ENCODE results near the gene DNAJC17.
A peak's percentile ranks its signal among the peaks of the same experiment; 100 is the strongest.

Gene DNAJC17

GRCh38 chr15:40751745-40752144 is 55.5 kb downstream of the DNAJC17 start:
- ATAC-seq, result no peak
- Mint-ChIP-seq H3K36me3 (peaks cover 57% of the 10 kb centered on the region), H3K27ac (no peak overlapping the region), H3K9me3 (no peaks in the 10 kb centered on the region), H3K4me1 (peaks cover 37% of the 10 kb centered on the region), H3K4me3 (no peak overlapping the region)
- no peak for DNase-seq (ENCODE audit: low spot score in 2 of 2)

DNA sequence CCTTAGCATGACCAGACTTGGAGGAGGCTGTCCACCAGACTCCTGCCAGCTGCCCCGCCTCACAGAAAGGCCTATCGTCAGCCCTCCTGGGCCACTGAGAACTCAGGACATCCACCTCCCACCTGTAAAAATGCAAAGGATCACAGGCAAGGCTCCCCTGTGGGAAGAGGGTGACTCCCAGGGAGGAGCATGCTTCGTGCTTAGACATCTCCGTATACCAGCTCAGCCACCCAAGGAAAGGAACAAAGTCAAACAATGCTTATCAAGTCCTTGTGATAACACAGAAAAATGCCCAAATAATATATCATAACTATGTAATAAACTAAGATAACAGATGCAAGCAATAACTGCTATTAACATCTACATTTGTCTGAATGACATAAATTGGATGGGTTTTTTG is 56.4 kb downstream of the DNAJC17 start:
- ATAC-seq, result no peak
- peaks cover 34% of the 10 kb centered on the region for H3K4me1 Mint-ChIP-seq
- H3K4me3 Mint-ChIP-seq, result no peak overlapping the region
- H3K9me3 Mint-ChIP-seq, result no peaks in the 10 kb centered on the region
- no peak overlapping the region for H3K27ac Mint-ChIP-seq
- no peak for DNase-seq (ENCODE audit: low spot score in 2 of 2)
- peaks cover 57% of the 10 kb centered on the region for H3K36me3 Mint-ChIP-seq

DNA sequence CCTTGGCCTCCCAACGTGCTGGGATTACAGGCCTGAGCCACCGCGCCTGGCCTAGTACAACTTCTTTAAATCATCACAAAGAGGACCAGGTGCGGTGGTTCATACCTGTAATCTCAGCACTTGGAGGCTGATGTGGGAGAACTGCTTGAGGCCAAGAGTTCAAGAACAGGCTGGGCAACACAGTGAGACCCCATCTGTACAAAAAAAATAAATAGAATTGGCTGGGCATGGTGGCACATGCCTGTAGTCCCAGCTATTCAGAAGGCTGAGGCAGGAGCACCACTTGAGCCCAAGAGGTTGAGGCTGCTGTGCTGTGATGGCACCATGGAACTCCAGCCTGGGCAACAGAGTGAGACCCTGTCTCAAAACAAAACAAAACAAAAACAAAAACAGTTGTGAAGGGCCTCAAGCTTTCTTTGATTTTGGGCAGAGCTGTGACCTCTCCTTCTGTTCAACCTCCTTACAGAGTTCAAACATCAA is 58.1 kb downstream of the DNAJC17 start:
- Mint-ChIP-seq H3K4me3 (no peak overlapping the region), H3K9me3 (no peaks in the 10 kb centered on the region), H3K27ac (no peak overlapping the region), H3K36me3 (peaks cover 54% of the 10 kb centered on the region), H3K4me1 (peaks cover 40% of the 10 kb centered on the region)
- DNase-seq (ENCODE audit: low spot score in 2 of 2) (no peak), ATAC-seq (no peak)

GRCh38 chr15:40747685-40748631 is 59.3 kb downstream of the DNAJC17 start:
- peaks cover 56% of the 10 kb centered on the region for H3K36me3 Mint-ChIP-seq
- no peak overlapping the region for H3K4me3 Mint-ChIP-seq
- DNase-seq (ENCODE audit: low spot score in 2 of 2), result no peak
- peak overlapping the region; percentile 24 for H3K27ac Mint-ChIP-seq
- ATAC-seq, result no peak
- peaks cover 37% of the 10 kb centered on the region for H3K4me1 Mint-ChIP-seq
- no peaks in the 10 kb centered on the region for H3K9me3 Mint-ChIP-seq

DNA sequence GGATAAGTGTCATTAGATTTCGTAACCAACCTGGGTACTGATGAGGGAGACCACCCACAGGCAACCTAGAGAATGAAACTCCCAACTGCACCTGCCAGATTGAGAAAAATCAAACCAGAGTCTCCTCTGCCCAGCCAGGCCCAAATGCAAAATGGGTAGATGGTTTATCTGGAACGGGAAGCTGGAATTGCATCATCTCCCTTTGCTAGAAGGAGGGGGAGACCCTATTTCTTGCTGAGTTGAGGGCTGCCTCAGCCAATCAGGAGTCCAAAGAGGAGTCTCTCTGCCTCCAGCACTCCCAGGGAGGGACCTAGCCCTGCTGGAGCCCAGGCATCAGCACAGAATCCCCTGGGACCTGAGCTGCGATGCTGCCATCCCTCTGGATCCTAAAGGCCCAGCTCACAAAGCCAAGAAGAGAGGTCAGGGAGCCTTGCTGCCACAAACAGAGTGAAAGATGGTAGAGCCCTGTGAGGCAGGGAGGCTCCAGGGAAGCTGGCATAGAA is 60.3 kb downstream of the DNAJC17 start:
- Mint-ChIP-seq H3K27ac (peak overlapping the region; percentile 24), H3K9me3 (no peaks in the 10 kb centered on the region), H3K4me1 (peaks cover 34% of the 10 kb centered on the region), H3K36me3 (peaks cover 58% of the 10 kb centered on the region), H3K4me3 (no peak overlapping the region)
- no peak for DNase-seq (ENCODE audit: low spot score in 2 of 2)
- ATAC-seq, result no peak

DNA sequence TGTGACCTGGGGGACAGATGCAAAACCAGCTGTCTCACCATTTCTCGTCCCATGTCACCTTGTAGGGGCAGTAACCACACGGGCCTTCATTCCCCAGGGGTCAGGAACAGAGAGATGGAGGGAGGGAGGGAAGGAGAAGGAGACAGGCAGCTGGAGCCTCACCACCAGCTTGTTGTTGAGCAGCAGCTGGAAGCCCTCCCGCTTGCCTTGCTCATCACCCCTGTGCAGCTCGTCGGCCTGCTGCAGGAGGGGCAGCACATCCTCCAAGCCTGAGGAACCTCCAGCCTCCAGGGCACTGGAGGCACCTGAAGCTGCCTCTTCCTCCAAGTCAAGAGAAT is 62.5 kb downstream of the DNAJC17 start:
- Mint-ChIP-seq H3K4me1 (peaks cover 33% of the 10 kb centered on the region), H3K27ac (peak overlapping the region; percentile 24), H3K36me3 (peaks cover 59% of the 10 kb centered on the region)

GRCh38 chr15:40743921-40744814 is 63.1 kb downstream of the DNAJC17 start:
- Mint-ChIP-seq H3K36me3 (peaks cover 59% of the 10 kb centered on the region), H3K4me1 (peaks cover 33% of the 10 kb centered on the region), H3K4me3 (peak overlapping the region; percentile 57), H3K9me3 (no peaks in the 10 kb centered on the region), H3K27ac (peak overlapping the region; percentile 93)
- DNase-seq (ENCODE audit: low spot score in 2 of 2), result peak; percentile 56 to 85
- ATAC-seq, result peak; percentile 99

More for the DNA sequence above, 62.5 kb downstream of the DNAJC17 start:
- ATAC-seq, result no peak
- no peak overlapping the region for H3K4me3 Mint-ChIP-seq
- no peak for DNase-seq (ENCODE audit: low spot score in 2 of 2)
- H3K9me3 Mint-ChIP-seq, result no peaks in the 10 kb centered on the region

DNA sequence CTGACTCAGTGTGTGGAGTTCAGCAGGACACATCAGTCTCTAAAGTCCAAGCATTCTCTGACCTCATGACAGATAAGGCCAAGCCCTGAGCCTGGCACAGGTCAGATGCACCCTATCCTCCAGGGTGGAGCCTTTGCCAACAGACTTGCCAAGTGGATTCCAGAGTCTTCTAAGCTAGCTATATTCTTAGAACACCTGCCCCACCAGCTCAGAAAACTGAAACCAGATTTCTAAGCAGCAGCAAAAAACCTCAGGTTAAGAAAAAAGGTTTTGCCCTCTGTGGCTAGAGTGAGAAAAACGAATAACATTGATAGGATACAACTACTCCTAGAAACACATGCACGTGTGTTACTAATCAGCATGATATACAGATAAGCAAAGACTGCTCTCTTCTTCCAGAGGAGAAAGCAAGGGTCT is 63.8 kb downstream of the DNAJC17 start:
- peaks cover 33% of the 10 kb centered on the region for H3K4me1 Mint-ChIP-seq
- DNase-seq (ENCODE audit: low spot score in 2 of 2) (no peak), ATAC-seq (peak; percentile 49)
- H3K9me3 Mint-ChIP-seq, result no peaks in the 10 kb centered on the region
- peak overlapping the region; percentile 57 for H3K4me3 Mint-ChIP-seq
- H3K36me3 Mint-ChIP-seq, result peaks cover 64% of the 10 kb centered on the region
- H3K27ac Mint-ChIP-seq, result peak overlapping the region; percentile 93

- H3K4me3 Mint-ChIP-seq, result no peak overlapping the region
- no peak for ATAC-seq
- DNase-seq (ENCODE audit: low spot score in 2 of 2), result no peak
- H3K36me3 Mint-ChIP-seq, result peaks cover 87% of the 10 kb centered on the region
- no peaks in the 10 kb centered on the region for H3K9me3 Mint-ChIP-seq
- H3K4me1 Mint-ChIP-seq, result peaks cover 23% of the 10 kb centered on the region
- peak overlapping the region; percentile 52 for H3K27ac Mint-ChIP-seq
Observed at GRCh38 chr15:40739854-40740253, 67.4 kb downstream of the DNAJC17 start.

- ATAC-seq, result no peak
- Mint-ChIP-seq H3K27ac (peak overlapping the region; percentile 52), H3K9me3 (no peaks in the 10 kb centered on the region), H3K4me1 (peaks cover 15% of the 10 kb centered on the region), H3K36me3 (peaks cover 93% of the 10 kb centered on the region), H3K4me3 (no peak overlapping the region)
- no peak for DNase-seq (ENCODE audit: low spot score in 2 of 2)
Observed at GRCh38 chr15:40739047-40739446, 68.2 kb downstream of the DNAJC17 start.

DNA sequence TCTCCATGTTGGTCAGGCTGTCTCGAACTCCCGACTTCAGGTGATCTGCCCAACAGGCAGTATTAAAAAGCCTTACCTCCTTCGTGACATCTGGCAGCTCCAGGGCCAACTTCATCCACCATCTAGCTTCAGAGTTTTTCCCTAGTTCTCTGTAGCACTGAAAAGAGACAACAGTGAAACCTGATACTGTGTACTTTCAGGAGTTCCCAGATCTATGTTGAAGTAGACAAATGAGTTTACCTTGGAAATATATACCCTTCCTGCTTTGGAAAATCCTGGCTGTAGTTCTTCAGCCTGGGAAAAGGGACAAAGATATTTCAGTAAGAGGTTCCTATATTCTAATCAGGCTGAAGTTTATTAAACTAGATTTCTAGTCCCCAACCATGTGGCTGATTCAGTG is 70.2 kb downstream of the DNAJC17 start:
- Mint-ChIP-seq H3K4me3 (no peak overlapping the region), H3K36me3 (peaks cover 98% of the 10 kb centered on the region)

DNA sequence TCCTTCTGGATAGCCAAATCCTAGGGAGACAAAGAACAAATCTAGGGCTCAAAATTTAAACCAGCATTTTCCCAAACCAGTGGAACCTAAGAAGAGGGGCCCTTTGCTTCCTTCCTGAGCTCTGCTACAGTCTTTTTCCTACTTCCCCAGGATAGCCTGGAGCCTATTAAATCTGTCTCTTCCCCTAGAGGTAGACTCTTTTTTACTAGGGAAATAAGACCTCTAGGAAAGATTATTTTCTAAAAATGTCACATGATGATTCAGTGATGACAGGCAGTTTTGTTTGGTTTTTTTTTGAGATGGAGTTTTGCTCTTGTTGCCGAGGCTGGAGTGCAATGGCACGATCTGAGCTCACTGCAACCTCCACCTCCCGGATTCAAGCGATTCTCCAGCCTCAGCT is 70.7 kb downstream of the DNAJC17 start:
- H3K4me3 Mint-ChIP-seq, result no peak overlapping the region
- DNase-seq (ENCODE audit: low spot score in 2 of 2), result no peak
- no peaks in the 10 kb centered on the region for H3K9me3 Mint-ChIP-seq
- H3K36me3 Mint-ChIP-seq, result peaks cover 98% of the 10 kb centered on the region
- H3K4me1 Mint-ChIP-seq, result no peaks in the 10 kb centered on the region
- H3K27ac Mint-ChIP-seq, result no peak overlapping the region
- ATAC-seq, result no peak

More for the DNA sequence above, 70.2 kb downstream of the DNAJC17 start:
- no peak for DNase-seq (ENCODE audit: low spot score in 2 of 2)
- ATAC-seq, result no peak
- Mint-ChIP-seq H3K4me1 (no peaks in the 10 kb centered on the region), H3K27ac (no peak overlapping the region), H3K9me3 (no peaks in the 10 kb centered on the region)

DNA sequence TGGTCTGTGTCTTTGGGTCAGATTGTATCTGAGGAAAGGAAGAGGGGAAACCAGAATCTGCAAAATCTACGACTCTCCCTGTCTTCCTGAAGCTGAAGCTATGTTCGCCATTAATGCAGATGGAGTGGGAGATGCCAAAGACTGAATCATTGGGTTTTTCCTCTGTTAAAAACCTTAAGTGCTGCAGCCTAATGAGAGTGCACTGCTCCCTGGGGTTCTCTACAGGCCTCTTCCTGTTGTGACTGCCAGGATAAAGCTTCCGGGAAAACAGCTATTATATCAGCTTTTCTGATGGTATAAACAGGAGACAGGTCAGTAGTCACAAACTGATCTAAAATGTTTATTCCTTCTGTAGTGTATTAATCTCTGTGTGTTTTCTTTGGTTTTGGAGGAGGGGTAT is 76.2 kb downstream of the DNAJC17 start:
- H3K36me3 Mint-ChIP-seq, result peaks cover 93% of the 10 kb centered on the region
- no peak overlapping the region for H3K4me3 Mint-ChIP-seq
- H3K27ac Mint-ChIP-seq, result no peak overlapping the region
- H3K9me3 Mint-ChIP-seq, result no peaks in the 10 kb centered on the region
- DNase-seq (ENCODE audit: low spot score in 2 of 2) (no peak), ATAC-seq (no peak)
- H3K4me1 Mint-ChIP-seq, result no peaks in the 10 kb centered on the region

- ATAC-seq, result no peak
- Mint-ChIP-seq H3K4me1 (peaks cover 8% of the 10 kb centered on the region), H3K27ac (no peak overlapping the region), H3K4me3 (no peak overlapping the region), H3K36me3 (peaks cover 59% of the 10 kb centered on the region), H3K9me3 (no peaks in the 10 kb centered on the region)
- DNase-seq (ENCODE audit: low spot score in 2 of 2), result no peak
Observed at GRCh38 chr15:40723919-40724318, 83.4 kb downstream of the DNAJC17 start.

GRCh38 chr15:40722934-40723333 is 84.3 kb downstream of the DNAJC17 start:
- DNase-seq (ENCODE audit: low spot score in 2 of 2) (no peak), ATAC-seq (peak; percentile 58)
- Mint-ChIP-seq H3K36me3 (peaks cover 61% of the 10 kb centered on the region), H3K4me3 (no peak overlapping the region), H3K4me1 (peaks cover 8% of the 10 kb centered on the region), H3K27ac (no peak overlapping the region), H3K9me3 (no peaks in the 10 kb centered on the region)

Data from stimulated activated effector memory CD8-positive, alpha-beta T cell treated with anti-CD3 and anti-CD28 coated beads, Interleukin-12 subunit alpha, Interleukin-12 subunit beta, amount 100 ng/mL, for 72 hours (primary cell).